ENCODE results near the gene CCDC154.

- no peak for TF ChIP-seq CTCF (optimal IDR thresholded peaks at IDR 0.05 in 1 of 3, IDR thresholded peaks at IDR 0.05 in 1 of 3, conservative IDR thresholded peaks at IDR 0.05 in 1 of 3; ENCODE audit: extremely low read depth in 1 of 3, insufficient read depth in 2 of 3, low read length in 3 of 3)
- TF ChIP-seq EZH2 (IDR thresholded peaks at IDR 0.05; ENCODE audit: low read length) = no peak
These were observed 36.6 kb downstream of the CCDC154 start for GRCh38 chr16:1407753-1408152.
